ENCODE data around the gene FAM72B.
"Not testable (repeated sequence)": the region's sequence is repeated elsewhere in the genome, so short reads cannot be mapped to it uniquely, and the experiment has no call there.

The FAM72B gene

GRCh38 chr1:121154811-121155210 is 29.3 kb downstream of the FAM72B start:
- not testable (repeated sequence) for H3K27ac ChIP-seq; H3K4me1 ChIP-seq (ENCODE audit: low read depth, poor library complexity, severe bottlenecking); H2AFZ ChIP-seq (ENCODE audit: low read depth); H4K20me1 ChIP-seq (ENCODE audit: insufficient read depth); H3K36me3 ChIP-seq (ENCODE audit: insufficient read depth); H3K27me3 ChIP-seq (ENCODE audit: insufficient read depth, low read depth); H3K4me3 ChIP-seq (IDR thresholded peaks at IDR 0.05; ENCODE audit: insufficient read depth, low read depth, low read length); H3K9ac ChIP-seq; H3K79me2 ChIP-seq (ENCODE audit: insufficient read depth, low read depth); H3K4me2 ChIP-seq

- not testable (repeated sequence) for H3K4me3 ChIP-seq (IDR thresholded peaks at IDR 0.05; ENCODE audit: insufficient read depth, low read depth, low read length); H2AFZ ChIP-seq (ENCODE audit: low read depth); H3K27ac ChIP-seq; H3K27me3 ChIP-seq (ENCODE audit: insufficient read depth, low read depth); H3K9ac ChIP-seq; H3K4me2 ChIP-seq; H4K20me1 ChIP-seq (ENCODE audit: insufficient read depth); H3K79me2 ChIP-seq (ENCODE audit: insufficient read depth, low read depth); H3K4me1 ChIP-seq (ENCODE audit: low read depth, poor library complexity, severe bottlenecking); H3K36me3 ChIP-seq (ENCODE audit: insufficient read depth)
Observed at GRCh38 chr1:121152788-121153187, 31.4 kb downstream of the FAM72B start.

- H4K20me1 ChIP-seq (ENCODE audit: insufficient read depth); H3K36me3 ChIP-seq (ENCODE audit: insufficient read depth); H3K79me2 ChIP-seq (ENCODE audit: insufficient read depth, low read depth); H3K9ac ChIP-seq; H3K4me2 ChIP-seq; H3K27me3 ChIP-seq (ENCODE audit: insufficient read depth, low read depth); H2AFZ ChIP-seq (ENCODE audit: low read depth); H3K4me3 ChIP-seq (IDR thresholded peaks at IDR 0.05; ENCODE audit: insufficient read depth, low read depth, low read length); H3K4me1 ChIP-seq (ENCODE audit: low read depth, poor library complexity, severe bottlenecking); H3K27ac ChIP-seq: not testable (repeated sequence)
Observed at GRCh38 chr1:121151294-121151693, 32.8 kb downstream of the FAM72B start.

GRCh38 chr1:121148489-121149190 is 35.5 kb downstream of the FAM72B start:
- H3K27ac ChIP-seq; H3K36me3 ChIP-seq (ENCODE audit: insufficient read depth); H3K27me3 ChIP-seq (ENCODE audit: insufficient read depth, low read depth); H4K20me1 ChIP-seq (ENCODE audit: insufficient read depth); H3K4me2 ChIP-seq; H2AFZ ChIP-seq (ENCODE audit: low read depth); H3K9ac ChIP-seq; H3K4me3 ChIP-seq (IDR thresholded peaks at IDR 0.05; ENCODE audit: insufficient read depth, low read depth, low read length); H3K4me1 ChIP-seq (ENCODE audit: low read depth, poor library complexity, severe bottlenecking); H3K79me2 ChIP-seq (ENCODE audit: insufficient read depth, low read depth): not testable (repeated sequence)

- H3K36me3 ChIP-seq (ENCODE audit: insufficient read depth); H4K20me1 ChIP-seq (ENCODE audit: insufficient read depth); H3K27ac ChIP-seq; H3K4me1 ChIP-seq (ENCODE audit: low read depth, poor library complexity, severe bottlenecking); H3K27me3 ChIP-seq (ENCODE audit: insufficient read depth, low read depth); H3K79me2 ChIP-seq (ENCODE audit: insufficient read depth, low read depth); H3K9ac ChIP-seq; H3K4me2 ChIP-seq; H2AFZ ChIP-seq (ENCODE audit: low read depth); H3K4me3 ChIP-seq (IDR thresholded peaks at IDR 0.05; ENCODE audit: insufficient read depth, low read depth, low read length): not testable (repeated sequence)
Observed at GRCh38 chr1:121140393-121140792, 43.7 kb downstream of the FAM72B start.

GRCh38 chr1:121131494-121131893 is 52.6 kb downstream of the FAM72B start:
- not testable (repeated sequence) for H3K79me2 ChIP-seq (ENCODE audit: insufficient read depth, low read depth); H3K4me3 ChIP-seq (IDR thresholded peaks at IDR 0.05; ENCODE audit: insufficient read depth, low read depth, low read length); H2AFZ ChIP-seq (ENCODE audit: low read depth); H3K36me3 ChIP-seq (ENCODE audit: insufficient read depth); H3K27me3 ChIP-seq (ENCODE audit: insufficient read depth, low read depth); H3K9ac ChIP-seq; H4K20me1 ChIP-seq (ENCODE audit: insufficient read depth); H3K27ac ChIP-seq; H3K4me1 ChIP-seq (ENCODE audit: low read depth, poor library complexity, severe bottlenecking); H3K4me2 ChIP-seq

GRCh38 chr1:121118480-121118824 is 65.7 kb downstream of the FAM72B start:
- not testable (repeated sequence) for H3K79me2 ChIP-seq (ENCODE audit: insufficient read depth, low read depth); H3K27ac ChIP-seq; H3K4me2 ChIP-seq; H2AFZ ChIP-seq (ENCODE audit: low read depth); H3K9ac ChIP-seq; H3K4me3 ChIP-seq (IDR thresholded peaks at IDR 0.05; ENCODE audit: insufficient read depth, low read depth, low read length); H3K36me3 ChIP-seq (ENCODE audit: insufficient read depth); H4K20me1 ChIP-seq (ENCODE audit: insufficient read depth); H3K27me3 ChIP-seq (ENCODE audit: insufficient read depth, low read depth); H3K4me1 ChIP-seq (ENCODE audit: low read depth, poor library complexity, severe bottlenecking)
